Stimulated activated CD4-positive, alpha-beta T cell treated with anti-CD3 and anti-CD28 coated beads, Interleukin-15, amount 100 ng/mL, for 24 hours (primary cell): ENCODE results near the gene PFN1.

Experiments
- DNase-seq: peaks from one replicate; pipeline ENCODE4 v3.0.0-alpha.2; 2020

Gene PFN1

GRCh38 chr17:4948166-4948930, at the start of gene PFN1:
Gene PFN1 (minus strand): TSS chr17:4948530. CDS start chr17:4948394, 136 bp downstream.
- peak; percentile 95 for DNase-seq

DNA sequence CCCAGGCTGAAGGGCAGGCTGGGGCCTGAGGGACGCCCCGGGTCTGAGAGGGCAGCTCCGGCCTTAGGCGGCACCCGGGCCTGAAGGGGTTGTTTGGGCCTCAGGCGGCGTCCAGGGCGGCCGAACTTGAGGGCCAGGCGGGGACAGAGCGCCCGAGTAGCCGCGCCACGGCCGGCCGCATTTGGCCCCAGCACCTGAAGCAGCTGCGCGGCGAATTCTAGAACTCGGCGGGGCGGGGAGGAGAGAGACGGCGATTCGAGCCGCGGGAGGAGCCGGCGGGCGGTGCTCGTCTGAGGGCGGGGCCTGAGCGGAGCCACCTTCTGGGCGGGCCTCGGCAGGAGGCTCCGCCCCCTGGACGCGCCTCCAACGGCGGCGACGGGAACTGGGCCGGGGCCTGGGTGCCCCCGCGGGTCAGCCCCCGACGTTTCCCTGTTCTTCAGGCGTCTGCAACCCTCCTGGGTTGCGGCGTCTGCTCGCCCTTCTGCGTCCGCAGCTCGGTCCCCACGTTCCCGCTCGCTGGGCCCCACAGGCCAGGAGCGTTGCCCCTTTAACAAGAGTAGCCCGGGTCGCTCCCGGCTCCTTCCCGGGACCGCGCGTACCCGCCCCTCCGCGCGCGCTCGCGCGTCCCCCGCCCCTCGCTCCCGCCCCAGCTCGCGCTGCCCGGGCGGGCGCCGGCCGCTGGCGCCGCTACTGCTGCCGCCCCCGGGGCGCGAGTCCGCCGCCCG, 49.1 kb upstream of the PFN1 start, which contains the start of the genes INCA1 and KIF1C:
Gene INCA1, minus strand, starts transcription at position 221 of the 725 bp plus-strand sequence. CDS start 3,085 bp downstream, outside the sequence.
Gene KIF1C, plus strand, starts transcription at position 649 of the 725 bp plus-strand sequence. CDS start 2,297 bp downstream, outside the sequence.
- peak; percentile 93 for DNase-seq

DNA sequence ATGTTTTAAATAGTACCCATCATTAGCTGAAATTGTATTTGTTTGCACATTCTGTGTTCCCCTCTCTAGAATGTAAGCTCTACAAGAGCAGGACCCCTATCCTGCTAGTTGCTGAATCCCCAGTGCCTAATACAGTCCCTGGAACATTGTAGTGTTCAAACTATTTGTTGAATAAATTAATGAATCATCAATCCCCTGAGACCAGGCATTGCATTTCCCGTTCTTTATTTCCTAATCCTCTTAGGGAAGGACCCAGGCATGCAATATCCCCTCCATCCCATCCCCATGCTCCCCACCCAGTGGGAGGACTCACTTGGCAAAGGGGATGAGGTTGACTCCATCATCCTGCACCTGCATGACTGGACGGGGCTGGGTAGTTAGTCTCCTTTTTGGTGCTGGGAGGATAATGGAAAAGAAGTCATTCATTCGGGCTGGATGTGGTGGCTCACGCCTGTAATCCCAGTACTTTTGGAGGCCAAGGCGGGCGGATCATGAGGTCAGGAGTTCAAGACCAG, 45.8 kb upstream of the PFN1 start:
- no peak for DNase-seq

DNA sequence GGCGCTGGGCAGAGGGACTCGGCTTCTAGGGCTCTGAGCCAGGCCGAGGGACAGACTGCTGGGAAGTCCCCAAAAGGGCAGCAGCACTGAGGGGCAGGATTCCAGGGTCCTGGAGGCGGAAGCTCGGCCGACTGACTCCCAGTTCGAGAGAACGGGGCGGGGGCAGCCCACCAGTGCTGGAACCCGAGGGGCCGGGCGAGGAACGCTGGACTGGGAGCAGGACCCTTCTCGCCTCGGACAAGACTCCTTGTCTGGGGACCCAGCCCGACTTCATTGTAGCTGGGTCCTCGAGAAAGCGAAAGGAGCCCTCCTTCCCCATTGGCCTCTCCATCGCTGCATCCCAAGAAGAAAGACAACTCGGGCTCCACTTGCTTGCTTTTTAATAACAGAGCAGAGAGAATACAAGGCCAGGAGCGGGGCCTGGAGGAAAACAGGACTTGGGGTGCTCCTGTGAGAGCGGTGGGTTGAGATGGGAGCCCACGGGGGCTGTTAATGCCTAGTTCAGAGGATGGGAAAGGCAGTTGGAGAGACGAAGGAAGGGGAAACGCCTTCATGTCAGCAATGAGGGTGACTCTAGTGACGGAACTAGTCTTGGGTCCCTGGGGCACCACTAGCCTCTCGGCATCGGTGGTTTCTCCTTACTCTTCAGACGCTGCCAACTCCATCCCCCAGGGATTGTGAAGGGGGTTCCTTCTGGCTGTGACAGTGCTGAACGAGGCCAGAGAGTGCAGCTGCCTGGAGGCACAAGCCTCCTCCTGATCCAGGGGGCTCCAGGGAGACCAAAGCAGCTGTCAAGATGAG, 39.6 kb upstream of the PFN1 start:
- DNase-seq, result no peak

DNA sequence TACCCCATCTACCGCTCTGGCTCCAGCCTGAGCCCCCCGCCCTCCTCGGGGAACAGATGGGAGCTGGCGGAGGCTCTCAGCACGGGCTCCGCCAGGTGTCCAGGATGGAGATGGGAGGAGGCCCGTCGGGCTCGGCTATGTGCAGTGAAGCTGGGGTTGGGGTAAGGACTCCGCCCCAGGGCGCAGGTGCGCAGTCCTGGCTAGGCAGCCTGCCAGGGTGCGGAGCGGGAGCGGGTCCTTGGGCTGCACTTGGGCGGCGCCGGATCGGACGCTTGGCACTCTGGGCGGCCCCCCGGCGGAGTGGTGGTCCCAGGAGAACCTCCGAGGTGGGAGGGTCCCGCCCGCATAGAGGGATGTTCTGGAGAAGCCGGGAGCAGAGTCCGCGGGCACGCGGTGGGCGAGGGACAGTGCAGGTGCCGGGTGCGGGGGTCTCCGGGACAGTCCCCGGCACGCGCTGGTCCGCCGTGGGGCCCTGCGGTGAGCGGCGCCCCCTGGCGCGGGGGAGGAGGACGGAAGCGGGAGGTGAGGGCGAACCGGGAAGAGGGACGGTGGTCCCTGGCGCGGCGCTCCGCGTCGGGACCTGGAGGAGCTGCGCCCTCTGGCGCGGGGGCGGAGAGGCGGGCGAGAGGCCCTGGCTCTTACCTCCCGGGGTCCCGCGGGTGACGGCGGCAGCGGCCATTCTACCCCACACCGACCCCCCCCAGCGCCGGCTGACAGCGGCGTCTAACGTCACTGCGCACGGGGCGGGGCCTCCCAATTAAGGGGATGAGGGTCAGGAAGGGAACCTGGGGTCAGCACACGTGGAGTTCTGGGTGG, 38.8 kb upstream of the PFN1 start, which contains the start of gene CAMTA2:
Gene CAMTA2, minus strand, starts transcription at position 725 of the 816 bp plus-strand sequence. CDS start 1,453 bp downstream, outside the sequence.
- DNase-seq, result peak; percentile 95

GRCh38 chr17:4986403-4986802, 38.1 kb upstream of the PFN1 start:
- DNase-seq, result no peak

DNA sequence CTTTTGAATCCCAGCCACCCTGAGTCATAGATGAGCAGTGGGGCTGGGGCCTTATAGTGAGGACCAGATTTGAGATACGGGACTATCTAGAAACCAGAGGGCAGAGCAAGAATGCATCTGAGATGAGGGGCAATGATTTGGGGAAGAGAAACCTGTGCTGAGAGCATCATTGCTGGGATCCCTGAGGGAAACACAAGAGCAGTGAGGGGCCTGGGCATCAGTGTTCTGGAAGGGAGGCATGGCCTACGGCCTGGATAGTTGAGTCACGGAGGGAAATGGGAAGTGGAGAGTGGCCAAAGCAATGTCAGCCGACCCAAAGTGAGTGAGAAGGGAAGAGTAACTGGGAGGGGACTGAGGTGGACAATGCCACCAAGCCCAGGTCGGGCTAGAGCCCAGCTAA, 34.0 kb upstream of the PFN1 start:
- DNase-seq, result no peak

DNA sequence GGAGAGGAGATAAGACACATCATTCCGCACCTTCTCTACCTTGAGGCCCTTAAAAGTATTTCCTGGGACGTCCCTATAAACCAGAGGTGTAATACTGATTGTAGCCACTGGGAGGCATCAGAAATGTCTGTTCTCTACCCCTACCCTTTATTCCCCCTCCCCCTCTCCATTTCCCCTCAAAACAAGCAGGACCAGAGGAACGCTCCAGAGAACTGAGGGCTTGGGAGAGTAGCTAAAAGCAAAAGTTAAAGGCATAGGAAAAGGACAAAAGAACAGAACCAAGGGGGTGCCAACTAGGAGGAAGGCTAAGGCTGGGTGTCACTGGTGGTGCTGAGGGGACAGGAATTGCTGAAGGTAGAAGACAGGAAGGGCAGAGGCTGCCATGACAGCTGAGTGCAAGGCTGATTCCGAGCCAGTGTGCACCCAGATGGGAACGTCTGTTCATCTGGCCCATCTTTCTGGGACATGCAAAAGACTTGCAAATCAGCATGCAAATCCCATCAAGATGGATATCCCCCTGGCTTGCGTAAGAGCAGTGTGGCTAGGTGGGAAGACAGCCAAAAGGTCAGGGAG, 32.4 kb upstream of the PFN1 start:
- peak; percentile 54 for DNase-seq

DNA sequence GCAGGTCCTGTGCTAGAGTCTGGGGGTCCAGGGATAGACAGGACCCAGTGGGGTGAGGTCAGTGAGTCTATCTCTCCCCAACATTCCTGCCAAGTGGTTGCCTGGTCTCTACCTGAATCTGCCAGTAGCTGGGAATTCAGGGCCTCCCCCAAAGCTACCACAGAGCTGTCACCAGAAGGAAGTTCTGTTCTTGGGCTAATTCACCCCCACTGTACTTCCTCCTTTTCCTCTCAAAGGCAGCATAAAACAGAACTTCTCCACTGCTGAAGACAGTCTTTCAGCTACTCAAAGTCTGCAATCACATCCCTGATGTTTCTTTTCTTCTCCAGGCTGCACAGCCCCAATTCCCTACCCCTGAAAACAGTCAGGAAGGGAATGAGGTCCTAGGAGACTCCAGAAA, 30.4 kb upstream of the PFN1 start:
- no peak for DNase-seq

DNA sequence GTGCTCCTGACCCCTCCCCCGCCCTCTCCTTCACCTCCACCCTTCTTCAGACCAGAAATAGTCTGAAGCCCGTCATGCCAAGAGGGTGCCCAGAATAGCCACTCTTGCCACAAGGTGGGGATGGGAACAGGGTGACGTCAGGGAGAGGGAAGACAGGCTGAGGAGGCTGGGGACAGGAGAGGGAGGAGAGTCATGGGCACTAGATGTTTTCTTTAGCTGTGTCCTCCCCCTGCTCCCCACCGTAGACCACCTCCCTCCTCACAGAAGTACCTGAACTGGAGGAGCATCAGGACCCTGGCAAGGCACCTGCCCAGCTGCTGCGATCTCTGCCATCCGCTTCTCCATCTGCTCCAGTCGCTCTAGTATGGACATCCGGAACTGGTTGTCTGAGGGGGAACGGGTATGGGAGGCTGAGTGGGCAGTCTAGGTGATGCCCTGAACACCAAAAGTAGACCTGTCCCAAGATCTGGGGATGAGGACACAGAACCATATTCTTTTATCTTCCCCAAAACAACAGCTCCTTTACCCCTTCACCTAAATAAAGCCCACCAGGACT, 25.9 kb upstream of the PFN1 start:
- DNase-seq, result no peak

GRCh38 chr17:4973256-4974114, 25.2 kb upstream of the PFN1 start:
- no peak for DNase-seq

- no peak for DNase-seq
Observed at GRCh38 chr17:4972752-4973151, 24.4 kb upstream of the PFN1 start.

DNA sequence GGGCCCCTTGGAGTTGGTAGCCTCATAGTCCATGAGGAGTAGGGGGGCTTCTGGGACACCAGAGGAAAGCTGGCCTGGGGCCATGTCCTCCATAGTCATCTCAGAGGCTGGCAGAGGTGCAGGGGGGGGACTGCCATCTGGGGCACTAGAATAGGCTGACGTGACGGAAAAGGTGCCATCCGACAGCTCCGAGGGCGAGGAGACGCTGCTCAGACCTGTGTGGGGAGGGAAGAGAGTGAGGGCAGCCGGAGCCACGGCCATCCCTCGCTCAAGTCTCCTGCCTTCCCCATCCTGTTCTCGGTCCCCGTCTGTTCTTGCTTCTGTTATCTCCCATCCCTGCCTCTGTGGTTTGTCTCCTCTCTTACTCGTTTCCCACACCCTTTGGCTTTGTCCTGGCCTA, 24.0 kb upstream of the PFN1 start:
- no peak for DNase-seq

GRCh38 chr17:4971826-4972225, 23.5 kb upstream of the PFN1 start:
- DNase-seq, result no peak

DNA sequence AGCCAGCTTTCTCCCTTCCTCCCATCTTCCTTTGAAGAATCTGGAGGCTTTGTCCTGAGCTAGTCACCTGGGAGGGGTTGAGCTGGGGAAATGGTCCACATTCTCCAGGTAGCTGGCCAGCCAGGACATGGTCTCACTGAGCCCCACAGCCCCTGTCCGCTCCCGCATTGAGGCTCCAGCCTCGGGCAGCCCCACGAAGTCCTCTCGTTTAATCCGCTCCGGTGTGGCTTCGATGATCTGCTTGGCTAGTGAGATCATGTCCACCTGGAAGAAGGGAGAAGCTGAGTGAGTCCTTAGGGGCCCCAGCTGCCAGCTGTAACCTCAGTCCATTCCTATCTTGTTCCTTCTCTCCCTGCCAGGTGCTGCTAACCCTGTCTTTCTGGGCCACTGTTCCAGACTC, 21.9 kb upstream of the PFN1 start:
- no peak for DNase-seq

- peak; percentile 58 for DNase-seq
Observed at GRCh38 chr17:4969551-4970173, 21.3 kb upstream of the PFN1 start.

DNA sequence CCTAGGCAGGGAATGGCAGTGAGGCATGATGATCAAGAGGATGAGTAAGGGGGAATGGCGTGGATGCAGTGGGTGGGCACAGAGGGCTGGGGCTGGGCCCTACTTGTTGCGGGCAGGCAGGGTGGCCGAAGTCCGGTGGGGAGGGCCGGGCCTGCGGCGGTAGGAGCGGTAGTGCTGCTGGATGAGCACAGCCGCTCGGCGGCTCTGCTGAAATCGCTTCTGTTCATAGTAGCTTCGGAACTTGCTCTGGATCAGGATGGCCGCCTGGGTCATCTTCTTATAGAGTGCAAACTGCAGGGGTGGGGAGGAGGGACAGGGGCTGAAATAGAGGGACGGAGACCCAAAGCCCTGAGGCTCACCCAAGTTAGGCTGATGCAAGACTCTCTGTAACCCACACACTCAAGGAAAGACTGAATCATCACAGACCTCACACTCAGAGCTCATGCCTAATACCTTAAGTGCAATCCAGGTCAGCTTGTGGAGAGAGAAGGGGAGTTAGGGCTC, 20.8 kb upstream of the PFN1 start:
- peak; percentile 68 for DNase-seq

DNA sequence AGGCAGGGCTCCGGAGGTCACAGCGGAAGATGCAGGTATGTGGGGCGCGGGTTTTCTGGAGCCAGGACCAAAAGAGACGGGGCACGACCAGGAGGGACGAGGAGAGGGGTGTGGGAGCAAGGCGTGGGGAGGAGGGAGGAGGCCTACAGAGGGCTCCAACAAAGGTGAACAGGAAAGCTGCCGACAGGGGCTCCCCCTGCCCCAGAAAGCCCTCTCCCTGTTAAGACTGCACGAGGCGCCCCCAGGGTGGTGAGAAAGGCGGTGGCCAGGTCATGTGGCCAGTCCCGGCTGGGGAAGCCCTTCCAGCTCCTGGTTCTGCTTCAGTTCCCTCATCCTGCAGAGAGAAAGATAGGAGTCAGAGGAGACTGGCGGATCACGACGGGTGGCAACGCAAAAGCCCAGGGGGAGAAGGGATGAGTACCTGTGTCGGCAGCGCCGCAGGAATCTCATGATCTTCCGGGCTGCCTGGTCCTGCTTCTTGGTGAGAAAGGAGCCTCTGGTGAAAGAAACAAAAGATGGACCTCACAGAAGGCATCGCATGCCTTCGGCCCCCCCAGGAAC, 20.2 kb upstream of the PFN1 start:
- DNase-seq, result peak; percentile 56
